H7 (cell line): Measurements from ENCODE around the gene SDHC. TPM values are rescaled to one million over a fixed set of nuclear protein-coding genes. Genes with fewer than 3 reads are reported as not detected.
"Not testable (repeated sequence)": the region's sequence is repeated elsewhere in the genome, so short reads cannot be mapped to it uniquely, and the experiment has no call there.

Experiments used
- DNase-seq: peaks from one replicate; pipeline ENCODE4 v3.0.0; 2012
- H3K27me3 ChIP-seq: 2 replicates; pipeline ENCODE4 v1.6.0; 2011; ENCODE audit warnings: mild to moderate bottlenecking, low read length; ENCODE audit not compliant: control insufficient read depth, insufficient read depth
- H3K36me3 ChIP-seq: replicated peaks from 2 replicates; pipeline ENCODE4 v1.5.1; 2011; ENCODE audit warnings: low read length; ENCODE audit not compliant: control insufficient read depth, insufficient read depth
- H3K4me3 ChIP-seq: 2 replicates; pipeline ENCODE4 v1.5.1; 2011; ENCODE audit warnings: low read depth, mild to moderate bottlenecking, control low read depth, low read length, moderate library complexity; ENCODE audit not compliant: insufficient read depth
- total RNA-seq: library from RNA; depleted of rRNA; stranded (reverse); fragments of >200 nt; shearing (Covaris generic); gene quantifications from 2 replicates; pipeline ENCODE4 v1.2.3, GENCODE V29; 2014

Gene SDHC
- total RNA-seq, 1 experiment from 2014 or later: 44.3 TPM

DNA sequence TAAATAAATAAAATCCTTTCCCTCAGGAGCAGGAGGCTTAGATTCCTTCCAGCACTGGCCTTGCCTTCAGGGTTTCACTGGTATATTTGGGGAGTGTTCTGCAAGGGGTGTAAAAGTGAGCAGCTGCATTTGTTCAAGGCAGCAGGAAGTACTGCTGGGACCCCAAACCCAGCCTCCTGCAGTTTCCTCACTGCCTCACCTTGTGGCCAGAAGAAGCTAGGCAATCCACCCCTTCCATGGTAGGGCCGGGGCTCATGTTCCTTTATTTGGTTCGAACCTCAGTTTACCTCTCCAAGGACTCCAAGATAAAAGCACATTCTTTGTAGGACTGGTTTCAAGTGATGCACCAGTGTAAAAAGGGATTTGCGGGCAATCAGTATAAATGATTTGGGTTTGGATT is 74.5 kb downstream of the SDHC start:
- peak; percentile 55 for DNase-seq
- Histone ChIP-seq H3K36me3 (no peaks in the 10 kb centered on the region), H3K4me3 (no peak overlapping the region), H3K27me3 (peaks cover 8% of the 10 kb centered on the region; the same call in 1 of the 2 replicates)

DNA sequence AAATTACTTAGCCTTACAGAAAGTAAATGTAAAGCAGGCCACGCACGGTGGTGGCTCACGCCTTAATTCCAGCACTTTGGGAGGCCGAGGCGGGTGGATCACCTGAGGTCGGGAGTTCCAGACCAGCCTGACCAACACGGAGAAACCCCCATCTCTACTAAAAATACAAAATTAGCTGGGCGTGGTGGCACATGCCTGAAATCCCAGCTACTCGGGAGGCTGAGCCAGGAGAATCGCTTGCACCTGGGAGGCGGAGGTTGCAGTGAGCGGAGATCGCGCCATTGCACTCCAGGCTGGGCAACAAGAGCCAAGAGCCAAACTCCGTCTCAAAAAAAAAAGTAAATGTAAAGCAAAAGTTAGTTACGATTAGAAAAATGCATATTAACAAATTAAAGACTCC is 75.0 kb downstream of the SDHC start:
- H3K27me3 ChIP-seq, H3K36me3 ChIP-seq, DNase-seq: not testable (repeated sequence)
- peak overlapping the region; percentile 83 for H3K4me3 ChIP-seq

DNA sequence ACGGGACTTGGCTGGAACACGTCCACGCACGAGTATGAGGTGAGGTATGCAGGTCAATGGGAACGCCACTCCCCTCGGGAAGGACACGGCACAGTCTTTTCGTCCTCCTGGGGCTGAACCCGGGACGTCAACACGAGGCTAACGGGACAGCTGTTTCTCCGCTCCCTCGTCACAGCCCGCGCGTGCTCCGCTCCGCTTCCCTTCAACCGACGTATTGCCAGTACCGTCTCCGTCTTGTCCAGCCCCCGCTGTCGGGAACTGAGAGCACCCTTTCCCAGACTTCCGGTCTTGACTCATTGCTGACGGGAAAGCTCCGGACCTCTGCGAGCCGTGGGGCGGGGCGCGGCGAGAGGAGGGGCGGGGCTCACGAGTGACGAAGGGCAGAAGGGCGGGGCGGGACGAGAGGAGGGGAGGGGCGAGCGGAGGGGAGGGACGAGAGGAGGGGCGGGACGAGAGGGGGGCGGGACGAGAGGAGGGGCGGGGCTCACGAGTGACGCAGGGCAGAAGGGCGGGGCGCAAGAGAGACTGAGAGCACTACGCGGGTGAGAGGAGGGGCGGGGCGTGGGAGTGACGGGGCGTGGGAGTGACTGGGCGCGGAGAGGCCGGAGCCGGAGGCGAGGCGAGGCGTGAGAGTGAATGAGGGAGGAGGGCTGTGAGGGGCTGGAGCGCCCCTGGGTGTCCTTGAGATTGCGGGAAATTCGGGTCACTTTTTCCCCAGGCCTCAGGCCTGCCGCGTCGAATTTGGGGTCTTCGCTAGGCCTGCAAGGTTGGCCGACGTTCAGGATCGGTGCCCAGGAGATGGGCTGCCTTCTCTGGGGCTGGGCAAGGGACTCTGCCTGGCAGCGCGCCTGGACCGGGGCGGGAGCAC is 75.7 kb downstream of the SDHC start:
- H3K27me3 ChIP-seq: peaks cover 8% of the 10 kb centered on the region; the same call in 1 of the 2 replicates
- no peaks in the 10 kb centered on the region for H3K36me3 ChIP-seq
- peak; percentile 96 for DNase-seq
- H3K4me3 ChIP-seq: peak overlapping the region; percentile 96

- H3K36me3 ChIP-seq: no peaks in the 10 kb centered on the region
- H3K27me3 ChIP-seq: peaks cover 8% of the 10 kb centered on the region; the same call in 1 of the 2 replicates
- peak overlapping the region; percentile 96 for H3K4me3 ChIP-seq
- no peak for DNase-seq
These were observed 76.3 kb downstream of the SDHC start for GRCh38 chr1:161390559-161390858.

DNA sequence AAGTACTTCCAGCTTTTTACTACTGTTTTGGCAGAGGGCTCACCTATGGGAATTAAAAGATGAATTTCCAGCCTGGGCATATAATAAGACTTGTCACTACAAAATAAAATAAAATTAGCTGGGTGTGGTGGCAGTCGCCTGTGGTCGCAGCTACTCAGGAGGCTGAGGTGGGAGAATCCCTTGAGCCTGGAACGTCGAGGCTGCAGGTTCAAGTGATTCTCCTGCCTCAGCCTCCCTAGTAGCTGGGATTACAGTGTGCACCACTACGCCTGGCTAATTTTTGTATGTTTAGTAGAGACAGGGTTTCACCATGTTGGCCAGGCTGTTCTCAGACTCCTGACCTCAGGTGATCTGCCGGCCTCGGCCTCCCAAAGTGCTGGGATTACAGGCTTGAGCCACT is 77.0 kb downstream of the SDHC start:
- H3K4me3 ChIP-seq, DNase-seq, H3K27me3 ChIP-seq, H3K36me3 ChIP-seq: not testable (repeated sequence)

- no peak overlapping the region for H3K4me3 ChIP-seq
- no peaks in the 10 kb centered on the region for H3K36me3 ChIP-seq
- H3K27me3 ChIP-seq: peaks cover 8% of the 10 kb centered on the region; the same call in 1 of the 2 replicates
- no peak for DNase-seq
These were observed 77.4 kb downstream of the SDHC start for GRCh38 chr1:161391611-161392010.

DNA sequence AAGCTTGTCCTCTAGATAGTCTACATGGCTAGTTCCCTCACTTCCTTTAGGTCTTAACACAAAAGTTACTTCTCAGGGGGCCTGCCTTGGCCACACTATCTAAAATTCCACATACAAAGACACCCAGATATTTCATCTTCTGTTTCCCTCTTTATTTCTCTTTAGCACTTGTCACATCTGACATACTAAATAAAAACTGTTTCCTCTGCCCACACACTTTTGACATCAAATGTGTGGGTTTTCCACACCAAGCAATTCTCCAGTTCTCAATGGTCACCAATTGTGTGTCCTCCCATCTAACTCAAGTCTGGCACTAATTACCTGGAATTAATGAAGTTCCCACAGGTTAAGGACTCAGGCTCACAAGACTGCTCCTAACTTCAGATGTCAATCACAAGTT is 79.0 kb downstream of the SDHC start:
- no peak for DNase-seq
- H3K36me3 ChIP-seq: no peaks in the 10 kb centered on the region
- H3K4me3 ChIP-seq: no peak overlapping the region
- peaks cover 8% of the 10 kb centered on the region; the same call in 1 of the 2 replicates for H3K27me3 ChIP-seq

DNA sequence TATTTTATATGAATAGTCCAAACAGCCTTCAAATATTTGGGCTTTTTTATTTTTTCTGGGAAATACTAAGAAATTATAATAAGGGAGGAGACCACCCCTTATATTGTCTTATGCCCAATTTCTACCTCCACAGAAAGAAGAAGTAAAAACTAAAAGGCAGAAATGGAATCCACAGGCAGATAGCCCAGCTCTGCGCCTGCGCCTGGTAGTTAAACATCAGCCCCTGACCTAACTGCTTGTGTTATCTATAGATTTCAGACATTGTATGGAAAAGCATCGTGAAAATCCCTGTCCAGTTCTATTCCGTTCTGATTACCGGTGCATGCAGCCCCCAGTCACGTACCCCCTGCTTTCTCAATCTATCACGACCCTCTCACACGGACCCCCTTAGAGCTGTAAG is 82.9 kb downstream of the SDHC start:
- H3K36me3 ChIP-seq, H3K27me3 ChIP-seq, DNase-seq: not testable (repeated sequence)

GRCh38 chr1:161398900-161399256 is 84.7 kb downstream of the SDHC start:
- Histone ChIP-seq H3K27me3 (no peaks in the 10 kb centered on the region; the same call in 1 of the 2 replicates), H3K36me3 (no peaks in the 10 kb centered on the region), H3K4me3 (peak overlapping the region; percentile 89)
- no peak for DNase-seq

More for the DNA sequence above, 82.9 kb downstream of the SDHC start:
- not testable (repeated sequence) for H3K4me3 ChIP-seq

DNA sequence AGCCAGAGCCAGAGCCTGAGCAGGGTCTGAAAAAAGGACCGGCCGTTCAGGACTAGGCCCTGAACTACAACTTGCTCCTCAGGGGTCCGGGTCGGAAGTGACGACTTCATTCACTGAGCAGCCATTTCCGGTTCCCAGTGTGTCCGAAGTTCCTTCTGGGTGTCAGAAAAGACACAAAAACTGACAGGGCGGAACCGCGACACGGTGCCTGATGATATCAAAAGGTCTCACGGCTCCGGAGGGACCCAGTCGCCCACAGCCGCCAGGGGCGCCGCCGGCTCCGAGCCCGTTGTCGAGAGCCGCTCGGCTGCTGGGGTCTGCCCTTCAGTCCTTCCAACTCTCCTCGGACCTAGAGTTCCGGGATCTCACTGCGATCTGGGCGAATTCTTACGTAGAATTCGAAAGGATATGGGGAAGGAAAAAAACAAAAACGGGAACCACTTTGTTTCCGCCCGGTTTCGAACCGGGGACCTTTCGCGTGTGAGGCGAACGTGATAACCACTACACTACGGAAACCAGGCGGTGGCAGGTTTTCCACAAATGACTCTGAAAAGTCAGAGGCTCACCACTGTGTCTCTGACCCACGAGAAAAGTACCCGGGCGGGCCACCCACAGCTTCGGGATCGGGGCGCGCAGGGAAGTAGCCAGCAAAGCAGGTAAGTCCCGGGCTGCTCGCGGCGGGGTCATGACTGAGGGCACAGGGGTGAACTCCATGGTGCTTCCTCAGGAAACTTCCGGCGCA is 85.2 kb downstream of the SDHC start:
- peak; percentile 88 for DNase-seq
- Histone ChIP-seq H3K36me3 (no peaks in the 10 kb centered on the region), H3K27me3 (no peaks in the 10 kb centered on the region; the same call in 1 of the 2 replicates), H3K4me3 (peak overlapping the region; percentile 89)

GRCh38 chr1:161402446-161402845 is 88.3 kb downstream of the SDHC start:
- no peak for DNase-seq
- H3K36me3 ChIP-seq: no peaks in the 10 kb centered on the region
- no peaks in the 10 kb centered on the region; the same call in 1 of the 2 replicates for H3K27me3 ChIP-seq
- H3K4me3 ChIP-seq: no peak overlapping the region

DNA sequence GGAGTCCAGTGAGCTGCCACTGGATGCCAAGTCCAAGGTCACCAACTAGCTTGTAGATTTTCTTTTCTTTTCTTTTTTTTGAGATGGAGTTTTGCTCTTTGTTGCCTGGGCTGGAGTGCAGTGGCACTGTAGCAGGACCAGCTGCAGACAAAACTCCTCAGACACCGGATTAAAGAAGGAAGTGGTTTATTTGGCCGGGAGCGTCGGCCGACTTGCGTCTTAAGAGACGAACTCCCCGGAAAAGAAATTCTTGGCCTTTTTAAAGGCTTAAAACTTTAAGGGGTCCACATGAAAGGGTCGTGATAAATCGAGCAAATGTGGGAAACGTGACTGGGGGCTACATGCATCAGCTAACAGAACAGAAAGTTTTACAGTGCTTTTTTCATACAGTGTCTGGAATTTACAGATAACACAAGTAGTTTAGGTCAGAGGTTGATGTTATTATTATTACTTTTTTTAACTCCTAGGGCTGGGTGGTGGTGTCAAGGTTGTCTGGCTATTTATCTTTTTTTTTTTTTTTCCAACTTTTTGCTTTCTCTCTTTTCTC is 89.9 kb downstream of the SDHC start:
- no peaks in the 10 kb centered on the region; the same call in 1 of the 2 replicates for H3K27me3 ChIP-seq
- H3K4me3 ChIP-seq: no peak overlapping the region
- DNase-seq: no peak
- H3K36me3 ChIP-seq: no peaks in the 10 kb centered on the region

- H3K36me3 ChIP-seq: not testable (repeated sequence)
These were observed 92.4 kb downstream of the SDHC start for GRCh38 chr1:161406551-161406950.

DNA sequence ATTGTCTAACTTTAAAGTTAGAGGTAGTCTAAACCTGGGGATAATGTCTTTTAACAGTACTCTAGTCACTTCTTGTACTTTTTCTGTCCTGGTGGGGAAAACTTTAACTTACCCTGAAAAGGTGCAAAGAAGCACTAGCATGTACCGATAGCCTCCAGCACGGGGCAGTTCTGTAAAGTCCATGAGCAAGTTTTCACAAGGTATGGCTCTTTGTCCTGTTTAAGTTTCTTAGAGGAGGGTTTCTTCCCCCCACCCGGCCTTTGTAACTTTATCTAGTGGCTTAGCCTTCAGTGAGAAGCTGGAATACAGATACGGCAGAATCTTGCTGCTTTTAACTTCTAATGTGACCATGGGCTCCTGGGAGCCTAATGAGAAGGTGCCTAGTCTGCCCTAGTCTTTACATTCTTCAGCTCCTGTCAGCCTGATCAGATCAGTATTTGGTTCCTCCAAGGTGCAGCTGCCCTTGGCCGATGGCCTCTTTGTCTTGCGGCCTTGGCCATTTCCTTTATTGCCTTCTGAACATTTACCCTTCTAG is 93.3 kb downstream of the SDHC start:
- no peak for DNase-seq
- H3K27me3 ChIP-seq: no peaks in the 10 kb centered on the region

More at GRCh38 chr1:161406551-161406950, 92.4 kb downstream of the SDHC start:
- not testable (repeated sequence) for DNase-seq, H3K27me3 ChIP-seq, H3K4me3 ChIP-seq

More for the DNA sequence above, 93.3 kb downstream of the SDHC start:
- no peak overlapping the region for H3K4me3 ChIP-seq
- H3K36me3 ChIP-seq: no peaks in the 10 kb centered on the region
